ENCODE results near the gene PAPSS1.

DNA sequence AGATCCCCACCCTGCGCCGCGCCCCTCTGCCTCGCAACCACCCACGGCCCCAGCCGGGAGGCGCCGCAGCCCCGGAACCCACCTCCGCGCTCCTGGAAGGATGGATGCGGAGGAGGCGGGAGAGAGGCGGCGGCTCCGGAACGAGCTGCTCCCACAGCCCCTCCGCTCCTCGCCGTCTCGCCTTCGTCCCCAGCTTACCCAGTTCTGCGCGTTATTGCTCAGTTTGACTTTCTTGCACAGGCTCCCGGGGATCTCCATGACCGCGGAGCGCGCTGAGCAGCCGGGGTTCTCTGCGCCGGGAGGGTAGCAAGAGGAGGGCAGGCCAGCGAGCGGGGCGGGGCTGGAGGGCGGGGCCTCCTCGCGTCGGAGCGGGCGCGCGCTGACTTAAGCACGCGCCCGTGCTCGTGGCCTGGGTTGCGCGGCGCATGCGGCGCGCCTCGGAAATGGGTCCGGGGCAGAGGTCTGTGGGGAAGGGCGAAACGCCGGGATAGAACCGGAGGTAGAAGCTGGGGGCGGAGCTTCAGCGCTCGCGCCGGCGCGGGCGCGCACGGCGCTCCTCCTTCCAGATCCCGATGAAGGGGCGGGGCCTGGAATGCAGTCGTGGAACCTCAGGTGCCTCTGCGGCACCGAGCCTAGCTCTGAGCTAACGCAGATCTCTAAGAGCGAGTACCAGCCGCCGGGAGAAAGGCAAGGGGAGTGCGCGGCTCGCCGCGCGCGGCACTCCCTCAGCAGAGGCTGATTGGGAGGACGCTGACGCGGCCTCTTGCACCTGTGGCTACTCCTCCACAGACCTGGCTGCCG is at the start of gene PAPSS1:
- TF ChIP-seq GATA2 (IDR thresholded peaks at IDR 0.05; ENCODE audit: low read depth, low read length), result no peak
- no peak for TF ChIP-seq GATA3 (IDR thresholded peaks at IDR 0.05; ENCODE audit: low read depth, low read length)
